SH-SY5Y (cell line): ENCODE measurements around the gene C1orf52.

Experiments used
- GATA2 ChIP-seq: IDR thresholded peaks from 2 replicates; pipeline ENCODE4 v1.6.1; 2011; ENCODE audit warnings: mild to moderate bottlenecking, low read depth, low read length
- GATA3 ChIP-seq: IDR thresholded peaks from 2 replicates; pipeline ENCODE4 v1.6.1; 2011; ENCODE audit warnings: low read depth, mild to moderate bottlenecking, low read length, moderate library complexity

Gene C1orf52

GRCh38 chr1:85268801-85269585 is 9.5 kb upstream of the C1orf52 start:
- TF ChIP-seq GATA3 (no peak), GATA2 (no peak)

GRCh38 chr1:85267313-85267712 is 7.9 kb upstream of the C1orf52 start:
- TF ChIP-seq GATA3 (no peak), GATA2 (no peak)

GRCh38 chr1:85264150-85264549 is 4.7 kb upstream of the C1orf52 start:
- TF ChIP-seq GATA3 (no peak), GATA2 (no peak)

DNA sequence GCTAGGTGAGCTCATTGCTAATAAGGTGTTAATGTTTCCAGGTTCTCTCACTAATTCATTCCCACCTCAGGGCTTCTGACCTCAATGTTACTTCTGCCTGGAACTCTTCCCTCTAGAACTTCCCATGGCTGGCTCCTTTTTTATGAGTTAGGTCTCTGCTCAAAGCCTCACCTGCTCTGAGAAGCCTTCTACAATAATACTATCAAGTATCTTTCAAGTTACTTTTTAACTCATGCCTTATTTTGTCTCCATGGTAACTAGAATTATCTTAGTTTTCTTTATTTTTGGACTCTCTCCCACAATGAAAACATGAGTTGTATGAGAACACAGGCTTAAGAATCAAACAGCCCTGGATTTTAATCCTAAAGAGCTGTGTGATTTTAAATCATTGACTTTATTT is 3.5 kb upstream of the C1orf52 start:
- TF ChIP-seq GATA3 (no peak), GATA2 (no peak)

- TF ChIP-seq GATA2 = no peak
- no peak for TF ChIP-seq GATA3
Measured at GRCh38 chr1:85259912-85260274, 431 bp upstream of the C1orf52 start.

GRCh38 chr1:85258536-85259117 is 835 bp downstream of the C1orf52 start:
- TF ChIP-seq GATA3 (no peak), GATA2 (no peak)

- TF ChIP-seq GATA2 (no peak), GATA3 (no peak)
Measured at GRCh38 chr1:85245891-85246290, 13.6 kb downstream of the C1orf52 start.

DNA sequence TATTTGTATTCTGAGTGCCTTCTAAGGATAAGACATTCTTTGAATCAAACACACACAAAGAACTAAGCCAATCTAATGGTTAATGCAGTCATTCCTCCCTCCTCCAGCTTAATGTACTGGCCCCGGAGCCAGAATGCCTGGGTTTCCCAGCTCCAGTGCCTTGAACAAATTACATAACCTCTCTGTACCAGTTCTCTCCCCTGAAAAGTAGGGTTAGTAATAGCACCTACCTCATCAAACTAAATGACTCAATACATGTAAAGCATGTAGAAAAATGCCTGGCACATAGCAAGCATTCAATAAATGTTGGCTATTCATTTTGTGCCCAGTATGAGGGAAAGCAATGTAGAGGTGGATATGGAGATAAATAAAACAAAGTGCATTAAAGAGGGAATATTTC is 14.0 kb downstream of the C1orf52 start:
- no peak for TF ChIP-seq GATA2
- no peak for TF ChIP-seq GATA3

GRCh38 chr1:85244271-85245061 is 15.0 kb downstream of the C1orf52 start:
- no peak for TF ChIP-seq GATA3
- TF ChIP-seq GATA2 = no peak

GRCh38 chr1:85243372-85243771 is 16.1 kb downstream of the C1orf52 start:
- TF ChIP-seq GATA2 (no peak), GATA3 (no peak)

GRCh38 chr1:85240643-85241042 is 18.8 kb downstream of the C1orf52 start:
- TF ChIP-seq GATA3 (no peak), GATA2 (no peak)

DNA sequence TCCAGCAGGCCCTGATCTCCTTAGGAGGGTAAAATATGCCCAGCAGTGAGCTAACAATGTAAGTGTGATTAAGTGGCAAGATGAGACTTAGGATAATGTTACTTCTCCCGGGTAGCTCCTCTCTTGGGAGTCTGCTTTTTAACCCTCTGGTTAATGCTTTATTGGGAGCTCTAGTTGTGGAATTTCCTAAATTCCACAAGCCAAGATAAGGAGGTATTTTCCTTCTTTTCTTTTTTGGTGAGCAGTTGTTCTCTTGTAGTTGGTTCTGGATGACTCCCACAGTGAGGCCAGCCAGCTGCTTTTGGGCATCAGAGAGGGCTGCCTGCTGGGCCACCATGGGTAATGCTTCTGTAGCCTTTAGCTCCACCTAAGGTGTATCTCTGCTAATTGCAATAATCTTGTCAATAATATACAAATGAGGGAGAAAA is 19.3 kb downstream of the C1orf52 start:
- TF ChIP-seq GATA3 (no peak), GATA2 (no peak)

DNA sequence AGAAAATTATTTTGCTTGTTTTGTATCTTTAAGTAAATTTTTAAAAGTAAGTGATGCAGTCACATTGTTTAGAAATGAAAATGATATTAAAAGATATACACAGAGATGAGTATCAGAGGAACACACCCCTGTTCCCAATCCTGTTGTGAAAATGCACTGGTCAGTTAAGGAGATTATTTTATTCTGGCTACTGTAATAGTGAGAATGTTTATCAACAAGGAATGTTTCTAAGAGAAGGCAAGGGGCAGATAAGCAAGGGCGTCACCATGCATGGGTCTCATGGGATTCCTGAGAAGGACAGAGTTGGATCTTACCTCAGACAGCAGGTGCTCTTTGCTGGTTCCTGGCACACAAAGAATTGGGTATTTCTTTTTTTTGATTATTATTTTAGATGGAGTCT is 21.8 kb downstream of the C1orf52 start:
- no peak for TF ChIP-seq GATA3
- TF ChIP-seq GATA2 = no peak

DNA sequence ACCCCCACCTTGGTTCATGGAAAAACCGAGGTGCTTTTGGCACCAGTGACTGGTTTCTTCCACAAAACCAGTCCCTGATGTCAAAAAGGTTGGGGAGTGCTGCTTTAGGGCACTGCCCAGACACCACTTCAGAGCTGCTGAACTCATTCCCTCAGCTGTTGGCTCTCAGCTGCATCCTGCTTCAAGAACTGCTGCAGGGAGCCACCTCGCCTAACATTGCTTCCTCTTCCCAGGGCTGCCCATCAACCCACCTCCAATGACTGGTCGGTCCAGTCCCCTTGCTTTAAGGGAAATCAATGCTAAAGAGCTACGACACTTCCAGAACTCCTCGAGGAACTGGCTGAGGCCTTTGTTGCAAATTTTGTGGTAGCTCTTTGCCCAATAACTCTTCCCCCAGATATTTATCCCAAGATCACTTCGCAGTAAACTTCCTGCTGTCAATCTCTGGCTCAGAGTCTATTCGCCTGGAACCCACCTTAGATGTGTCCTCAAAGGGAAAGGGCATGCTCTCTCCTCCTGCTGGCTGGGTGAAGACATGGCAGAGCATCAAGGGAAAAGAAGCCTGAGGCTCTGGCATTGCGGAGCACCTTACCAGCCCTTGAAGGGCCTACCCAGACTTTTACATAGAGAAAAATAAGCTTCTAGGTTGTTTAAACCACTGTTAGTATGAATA is 29.0 kb downstream of the C1orf52 start:
- TF ChIP-seq GATA3 (no peak), GATA2 (no peak)

DNA sequence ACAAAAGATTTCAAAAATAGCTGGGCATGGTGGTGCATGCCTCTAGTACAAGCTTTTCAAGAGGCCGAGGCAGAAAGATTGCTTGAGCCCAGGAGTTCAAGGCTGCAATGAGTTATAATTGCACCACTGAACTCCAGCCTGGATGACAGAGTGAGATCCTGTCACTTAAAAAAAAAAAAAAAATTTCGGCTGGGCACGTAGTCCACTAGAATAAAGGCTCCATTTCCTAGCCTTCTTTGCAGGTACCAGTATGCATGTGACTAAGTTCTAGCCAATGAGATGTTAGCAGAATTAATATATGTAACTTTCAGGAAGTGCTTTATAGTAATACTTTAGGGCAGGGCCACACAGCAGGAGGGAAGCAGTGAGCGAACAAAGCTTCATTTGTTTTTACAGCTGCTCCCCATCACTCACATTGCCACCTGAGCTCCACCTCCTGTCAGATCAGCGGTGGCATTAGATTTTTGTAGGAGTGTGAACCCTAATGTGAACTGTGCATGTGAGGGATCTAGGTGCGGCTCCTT is 29.8 kb downstream of the C1orf52 start:
- TF ChIP-seq GATA3 (no peak), GATA2 (no peak)
